H9 (cell line): ENCODE results near the gene C21orf58. TPM values are rescaled to one million over a fixed set of nuclear protein-coding genes. Genes with fewer than 3 reads are reported as not detected.

ENCODE experiments used
- DNase-seq: peaks from one replicate; pipeline ENCODE4 v3.0.0-alpha.2; 2017
- H2AFZ ChIP-seq: one replicate; pipeline ENCODE4 v1.6.1; 2013; ENCODE audit warnings: mild to moderate bottlenecking, low read length, control low read depth, moderate library complexity
- H2AK5ac ChIP-seq: 2 replicates; pipeline ENCODE4 v1.6.1; 2013; ENCODE audit warnings: low read length, control low read depth, mixed read lengths; ENCODE audit not compliant: insufficient read length
- H2BK120ac ChIP-seq: one replicate; pipeline ENCODE4 v1.6.1; 2013; ENCODE audit warnings: low read depth, mild to moderate bottlenecking, low read length, control low read depth, inconsistent platforms; ENCODE audit not compliant: poor library complexity, severe bottlenecking
- H2BK12ac ChIP-seq: 2 replicates; pipeline ENCODE4 v1.6.1; 2013; ENCODE audit warnings: low read length, control low read depth, mixed read lengths, low read depth; ENCODE audit not compliant: insufficient read length
- H2BK15ac ChIP-seq: 2 replicates; pipeline ENCODE4 v1.6.1; 2013; ENCODE audit warnings: low read depth, low read length, control low read depth
- H2BK20ac ChIP-seq: one replicate; pipeline ENCODE4 v1.6.1; 2013; ENCODE audit warnings: low read depth, mild to moderate bottlenecking, low read length, control low read depth, inconsistent platforms; ENCODE audit not compliant: poor library complexity, severe bottlenecking
- H2BK5ac ChIP-seq: 2 replicates; pipeline ENCODE4 v1.6.1; 2013; ENCODE audit warnings: low read length, control low read depth, mixed read lengths; ENCODE audit not compliant: insufficient read length
- H3K14ac ChIP-seq: 2 replicates; pipeline ENCODE4 v1.6.1; 2013; ENCODE audit warnings: low read length, control low read depth; ENCODE audit not compliant: insufficient read depth
- H3K18ac ChIP-seq: 2 replicates; pipeline ENCODE4 v1.6.1; 2013; ENCODE audit warnings: low read depth, mild to moderate bottlenecking, mixed read lengths, low read length, control low read depth; ENCODE audit not compliant: insufficient read length
- H3K23ac ChIP-seq: 2 replicates; pipeline ENCODE4 v1.6.1; 2013; ENCODE audit warnings: low read length, control low read depth, mixed read lengths, low read depth; ENCODE audit not compliant: insufficient read length
- H3K23me2 ChIP-seq: 2 replicates; pipeline ENCODE4 v1.6.1; 2013; ENCODE audit warnings: low read depth, mild to moderate bottlenecking, mixed read lengths, low read length, control low read depth; ENCODE audit not compliant: insufficient read length, poor library complexity, severe bottlenecking
- H3K27ac ChIP-seq: 2 replicates; pipeline ENCODE4 v1.5.1; 2013; ENCODE audit warnings: low read length, control low read depth, mixed read lengths, low read depth; ENCODE audit not compliant: insufficient read length
- H3K27me3 ChIP-seq: 2 replicates; pipeline ENCODE4 v1.6.1; 2013; ENCODE audit warnings: low read length, control low read depth, inconsistent platforms; ENCODE audit not compliant: insufficient read depth
- H3K4ac ChIP-seq: 2 replicates; pipeline ENCODE4 v1.6.1; 2013; ENCODE audit warnings: low read depth, mild to moderate bottlenecking, control low read depth, inconsistent platforms, low read length, moderate library complexity
- H3K4me1 ChIP-seq: 2 replicates; pipeline ENCODE4 v1.6.1; 2013; ENCODE audit warnings: low read length, control low read depth, inconsistent platforms; ENCODE audit not compliant: insufficient read depth
- H3K4me2 ChIP-seq: 2 replicates; pipeline ENCODE4 v1.6.1; 2013; ENCODE audit warnings: low read length, control low read depth, mixed read lengths; ENCODE audit not compliant: insufficient read length, insufficient read depth
- H3K56ac ChIP-seq: 2 replicates; pipeline ENCODE4 v1.6.1; 2013; ENCODE audit warnings: low read depth, mild to moderate bottlenecking, mixed read lengths, low read length, control low read depth; ENCODE audit not compliant: insufficient read length
- H3K79me1 ChIP-seq: 2 replicates; pipeline ENCODE4 v1.6.1; 2013; ENCODE audit warnings: low read depth, mild to moderate bottlenecking, moderate library complexity, low read length, control low read depth, inconsistent platforms; ENCODE audit not compliant: insufficient read depth, poor library complexity, severe bottlenecking
- H3K79me2 ChIP-seq: 2 replicates; pipeline ENCODE4 v1.6.1; 2013; ENCODE audit warnings: low read length, control low read depth, inconsistent platforms; ENCODE audit not compliant: insufficient read depth
- H3K9ac ChIP-seq: 2 replicates; pipeline ENCODE4 v1.6.1; 2013; ENCODE audit warnings: low read length, control low read depth, mixed read lengths; ENCODE audit not compliant: insufficient read length; ENCODE audit errors: extremely low read depth
- H3K9me3 ChIP-seq: one replicate; pipeline ENCODE4 v1.6.1; 2013; ENCODE audit warnings: low read depth, low read length, inconsistent platforms; ENCODE audit not compliant: control insufficient read depth
- H3T11ph ChIP-seq: one replicate; pipeline ENCODE4 v1.6.1; 2013; ENCODE audit warnings: mild to moderate bottlenecking, low read length, control low read depth, inconsistent platforms
- H4K20me1 ChIP-seq: one replicate; pipeline ENCODE4 v1.6.1; 2013; ENCODE audit not compliant: control insufficient read depth, insufficient read length, insufficient read depth
- H4K5ac ChIP-seq: 2 replicates; pipeline ENCODE4 v1.6.1; 2013; ENCODE audit warnings: low read depth, mild to moderate bottlenecking, mixed read lengths, low read length, control low read depth; ENCODE audit not compliant: insufficient read length
- H4K8ac ChIP-seq: replicated peaks from 2 replicates; pipeline ENCODE4 v1.6.1; 2013; ENCODE audit warnings: low read length, control low read depth, mixed read lengths, low read depth; ENCODE audit not compliant: insufficient read length
- H4K91ac ChIP-seq: 2 replicates; pipeline ENCODE4 v1.6.1; 2013; ENCODE audit warnings: low read depth, mild to moderate bottlenecking, moderate library complexity, mixed read lengths, low read length, control low read depth; ENCODE audit not compliant: insufficient read length
- H3K27ac Mint-ChIP-seq, 3 experiments: 2 replicates in 2 of 3; 3 replicates in 1 of 3; pipeline ENCODE4 v1.8.0; 2020 to 2021; ENCODE audit warnings: mixed read lengths in 3 of 3, mild to moderate bottlenecking in 1 of 3, moderate library complexity in 1 of 3
- H3K27me3 Mint-ChIP-seq: 2 replicates; pipeline ENCODE4 v1.8.0; 2021; ENCODE audit warnings: low read depth, mild to moderate bottlenecking, moderate library complexity, mixed read lengths
- H3K36me3 Mint-ChIP-seq, 3 experiments: 2 replicates in 2 of 3; 3 replicates in 1 of 3; pipeline ENCODE4 v1.8.0; 2020 to 2021; ENCODE audit warnings: low read depth in 3 of 3, mixed read lengths in 3 of 3; ENCODE audit not compliant: insufficient read depth in 1 of 3
- H3K4me1 Mint-ChIP-seq, 2 experiments: 2 replicates each; pipeline ENCODE4 v1.8.0; 2020; ENCODE audit warnings: mixed read lengths in 2 of 2
- H3K4me3 Mint-ChIP-seq, 2 experiments: 2 replicates in 1 of 2; 3 replicates in 1 of 2; pipeline ENCODE4 v1.8.0; 2020 to 2021; ENCODE audit warnings: mild to moderate bottlenecking in 2 of 2, mixed read lengths in 2 of 2, moderate library complexity in 1 of 2
- H3K9me3 Mint-ChIP-seq, 2 experiments: 2 replicates in 1 of 2; 3 replicates in 1 of 2; pipeline ENCODE4 v1.8.0; 2020; ENCODE audit warnings: mild to moderate bottlenecking in 2 of 2, mixed read lengths in 2 of 2, moderate library complexity in 1 of 2
- CTCF ChIP-seq: fragments of 200-600 bp; sonication (generic); conservative IDR thresholded peaks from 3 replicates; pipeline ENCODE4 v1.8.0; 2021; ENCODE audit warnings: antibody characterized with exemption, mild to moderate bottlenecking
- WGBS: extraction: QIAGEN DNeasy Blood & Tissue Kit; methylation state at CpG from one replicate; pipeline ENCODE4 v1.1.7; 2013; ENCODE audit warnings: missing lambda C conversion rate, low lambda C conversion rate, mixed read lengths; ENCODE audit not compliant: insufficient read length; ENCODE audit errors: extremely low coverage; 5-methylcytosine and 5-hydroxymethylcytosine counted together
- total RNA-seq: library from RNA; stranded (reverse); gene quantifications from 2 replicates; pipeline ENCODE4 v1.2.1, GENCODE V29; 2021

The C21orf58 gene
- total RNA-seq, 1 experiment from 2014 or later, result 17.2 TPM

DNA sequence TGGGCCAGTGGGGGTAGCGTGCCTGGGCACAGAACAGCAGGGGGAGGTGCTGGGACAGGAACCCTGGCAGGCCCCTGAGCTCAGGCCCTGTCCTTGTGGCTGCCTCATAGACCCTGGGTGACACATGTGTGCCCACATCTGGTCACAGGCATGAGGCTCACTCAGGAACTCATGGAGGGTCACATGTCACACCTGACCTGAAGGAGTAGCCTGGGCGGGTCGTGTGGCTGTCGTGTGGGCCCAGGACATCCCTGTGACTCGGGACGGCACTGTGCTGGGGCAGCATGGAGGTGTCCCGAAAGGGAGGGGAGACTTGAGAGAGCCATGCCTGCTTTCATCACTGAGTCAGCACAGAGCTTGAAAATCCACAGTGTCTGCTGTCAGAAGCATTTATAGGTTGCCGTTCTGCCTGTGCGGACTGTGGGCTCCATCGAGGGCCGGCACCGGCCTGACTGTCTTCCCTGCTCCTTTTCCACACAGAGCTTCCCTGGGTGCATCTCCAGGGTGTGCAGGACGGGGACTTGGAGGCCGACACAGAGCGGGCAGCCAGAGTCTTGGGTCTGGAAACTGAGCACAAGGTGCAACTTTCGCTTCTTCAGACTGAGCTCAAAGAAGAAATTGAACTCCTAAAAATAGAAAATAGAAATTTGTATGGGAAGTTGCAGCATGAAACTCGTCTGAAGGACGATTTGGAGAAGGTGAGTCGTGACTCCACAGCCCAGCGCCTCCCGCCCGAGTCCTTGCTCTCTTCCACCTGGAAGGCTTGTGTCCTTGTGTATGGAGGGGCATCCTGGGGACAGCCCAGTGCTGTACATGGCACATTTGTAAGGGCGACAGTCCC lies 33.0 kb upstream of the C21orf58 start:
- Histone ChIP-seq H3T11ph (no peak overlapping the region), H2AFZ (no peak overlapping the region), H3K4me2 (no peak overlapping the region), H3K18ac (no peak overlapping the region), H2BK5ac (no peak overlapping the region), H2BK120ac (no peak overlapping the region), H3K9ac (no peak overlapping the region), H4K5ac (no peak overlapping the region), H3K14ac (no peak overlapping the region), H3K27ac (no peak overlapping the region), H2BK15ac (no peak overlapping the region), H3K56ac (no peak overlapping the region), H3K9me3 (no peaks in the 10 kb centered on the region), H3K79me1 (no peaks in the 10 kb centered on the region), H4K20me1 (no peaks in the 10 kb centered on the region), H2BK20ac (no peak overlapping the region), H3K4me1 (no peaks in the 10 kb centered on the region), H2BK12ac (no peak overlapping the region), H3K79me2 (no peaks in the 10 kb centered on the region), H4K91ac (no peak overlapping the region), H3K23me2 (no peaks in the 10 kb centered on the region), H3K23ac (no peak overlapping the region), H2AK5ac (no peak overlapping the region), H3K27me3 (no peaks in the 10 kb centered on the region), H3K4ac (no peak overlapping the region), H4K8ac (no peak overlapping the region)
- Mint-ChIP-seq H3K27ac (peak overlapping the region in 1 of 3 experiments; percentile 23; a peak in 2 of 7 replicates), H3K4me3 (no peak overlapping the region), H3K9me3 (no peaks in the 10 kb centered on the region), H3K4me1 (no peaks in the 10 kb centered on the region), H3K27me3 (no peaks in the 10 kb centered on the region), H3K36me3 (peaks cover 35 to 68% (median 68%) of the 10 kb centered on the region in 3 experiments)
- no peak for TF ChIP-seq CTCF
- DNase-seq, result no peak
- no CpG with 5 or more reads among the region's 23 CpGs for WGBS
